ENCODE measurements around the gene FHDC1.

FHDC1 gene

DNA sequence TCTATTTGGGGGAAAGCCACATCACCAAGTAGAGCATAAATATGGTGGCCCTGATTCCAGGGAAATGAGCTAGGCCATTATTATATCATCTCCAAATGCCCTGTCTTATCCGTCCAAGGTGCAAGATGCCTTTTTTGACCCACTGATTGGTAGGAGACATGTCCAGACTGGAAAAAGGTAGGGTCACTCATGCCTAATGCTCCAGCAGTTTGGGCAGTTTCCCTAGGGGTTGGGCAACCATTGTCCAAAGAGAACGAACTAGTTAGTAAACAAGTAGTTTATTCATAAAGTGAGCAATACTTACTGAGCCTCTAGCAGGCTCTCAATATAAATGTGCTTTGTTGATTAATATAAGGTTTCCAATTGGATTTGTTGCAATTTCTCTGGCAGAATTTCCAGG is 6.2 kb downstream of the FHDC1 start:
- no peak overlapping the region for H3K27ac ChIP-seq (ENCODE audit: low read length, poor library complexity, severe bottlenecking)

DNA sequence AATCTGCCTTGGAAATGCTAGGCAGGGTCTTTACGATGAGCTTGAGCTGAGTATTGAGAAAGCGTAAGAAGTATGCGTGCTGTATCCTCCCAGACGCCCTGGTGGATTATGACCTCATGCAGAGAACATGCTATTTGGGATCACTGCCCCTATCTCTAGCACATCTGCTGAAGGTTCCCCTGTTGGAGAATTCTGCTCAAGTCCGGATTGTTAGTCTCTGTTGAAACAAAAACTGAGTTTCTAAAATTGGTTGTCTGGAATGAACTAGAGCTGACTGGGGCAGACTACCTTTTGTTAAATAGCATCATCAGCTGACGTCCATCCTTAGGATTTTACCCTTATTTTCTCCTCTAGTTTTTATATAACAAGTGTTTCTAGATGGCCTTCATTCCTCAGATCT is 7.5 kb downstream of the FHDC1 start:
- Histone ChIP-seq H3K4me2 (ENCODE audit: low read length, poor library complexity, severe bottlenecking) (no peak overlapping the region), H3K27me3 (ENCODE audit: control insufficient read depth in 1 of 2, insufficient read depth in 1 of 2, low read length in 2 of 2) (peaks cover 0 to 23% of the 10 kb centered on the region in 2 experiments), H2BK120ac (ENCODE audit: low read depth, low read length) (no peak overlapping the region), H3K9ac (ENCODE audit: low read length) (peak overlapping the region; percentile 76), H3K36me3 (ENCODE audit: control insufficient read depth in 1 of 2, insufficient read depth in 2 of 2, low read depth in 1 of 2, low read length in 2 of 2) (peaks cover 0 to 7% of the 10 kb centered on the region in 2 experiments), H2BK5ac (ENCODE audit: low read depth, low read length, poor library complexity, severe bottlenecking) (no peak overlapping the region), H3K79me1 (replicated peaks; ENCODE audit: low read length, poor library complexity, severe bottlenecking) (peaks cover 22% of the 10 kb centered on the region), H2BK12ac (ENCODE audit: low read length in 2 of 2) (no peak overlapping the region), H3K14ac (ENCODE audit: low read length in 2 of 2) (no peak overlapping the region), H3K23ac (ENCODE audit: low read length in 2 of 2) (no peak overlapping the region), H3K4ac (ENCODE audit: low read depth in 1 of 2, low read length in 2 of 2) (no peak overlapping the region), H2AK5ac (ENCODE audit: low read length, severe bottlenecking) (no peak overlapping the region), H4K8ac (ENCODE audit: low read length) (no peak overlapping the region), H3K4me3 (ENCODE audit: insufficient read depth in 1 of 2, low read depth in 1 of 2, low read length in 2 of 2) (no peak overlapping the region), H4K91ac (ENCODE audit: low read length) (no peak overlapping the region), H3K18ac (ENCODE audit: low read depth in 1 of 2, low read length in 2 of 2) (no peak overlapping the region), H3K4me1 (ENCODE audit: control insufficient read depth, insufficient read depth, low read depth, low read length) (peaks cover 12% of the 10 kb centered on the region), H3K27ac (ENCODE audit: low read length, poor library complexity, severe bottlenecking) (peak overlapping the region; percentile 30), H3K9me3 (ENCODE audit: control insufficient read depth, low read length) (no peaks in the 10 kb centered on the region), H2AFZ (ENCODE audit: low read depth, low read length) (no peak overlapping the region), H2BK15ac (ENCODE audit: low read depth, poor library complexity, severe bottlenecking) (no peak overlapping the region)
- WGBS, result 47% methylated on average over 6 of the region's 6 CpGs
- peak; percentile 60 for DNase-seq

More for the DNA sequence above, 6.2 kb downstream of the FHDC1 start:
- Histone ChIP-seq H4K8ac (ENCODE audit: low read length) (no peak overlapping the region), H2BK12ac (ENCODE audit: low read length in 2 of 2) (no peak overlapping the region), H3K14ac (ENCODE audit: low read length in 2 of 2) (no peak overlapping the region), H3K18ac (ENCODE audit: low read depth in 1 of 2, low read length in 2 of 2) (no peak overlapping the region), H3K36me3 (ENCODE audit: control insufficient read depth in 1 of 2, insufficient read depth in 2 of 2, low read depth in 1 of 2, low read length in 2 of 2) (peaks cover 0 to 7% of the 10 kb centered on the region in 2 experiments), H3K4me3 (ENCODE audit: insufficient read depth in 1 of 2, low read depth in 1 of 2, low read length in 2 of 2) (no peak overlapping the region), H4K91ac (ENCODE audit: low read length) (no peak overlapping the region), H3K23ac (ENCODE audit: low read length in 2 of 2) (no peak overlapping the region), H2AFZ (ENCODE audit: low read depth, low read length) (no peak overlapping the region), H2BK5ac (ENCODE audit: low read depth, low read length, poor library complexity, severe bottlenecking) (no peak overlapping the region), H3K9me3 (ENCODE audit: control insufficient read depth, low read length) (no peaks in the 10 kb centered on the region), H3K4me1 (ENCODE audit: control insufficient read depth, insufficient read depth, low read depth, low read length) (peaks cover 17% of the 10 kb centered on the region), H3K9ac (ENCODE audit: low read length) (no peak overlapping the region), H2BK15ac (ENCODE audit: low read depth, poor library complexity, severe bottlenecking) (no peak overlapping the region), H2BK120ac (ENCODE audit: low read depth, low read length) (no peak overlapping the region), H3K4ac (ENCODE audit: low read depth in 1 of 2, low read length in 2 of 2) (no peak overlapping the region), H2AK5ac (ENCODE audit: low read length, severe bottlenecking) (peak overlapping the region; percentile 5), H3K27me3 (ENCODE audit: control insufficient read depth in 1 of 2, insufficient read depth in 1 of 2, low read length in 2 of 2) (peaks cover 0 to 33% of the 10 kb centered on the region in 2 experiments), H3K79me1 (replicated peaks; ENCODE audit: low read length, poor library complexity, severe bottlenecking) (peaks cover 20% of the 10 kb centered on the region), H3K4me2 (ENCODE audit: low read length, poor library complexity, severe bottlenecking) (no peak overlapping the region)
- 100% methylated on average over 2 of the region's 2 CpGs for WGBS
- DNase-seq, result no peak

DNA sequence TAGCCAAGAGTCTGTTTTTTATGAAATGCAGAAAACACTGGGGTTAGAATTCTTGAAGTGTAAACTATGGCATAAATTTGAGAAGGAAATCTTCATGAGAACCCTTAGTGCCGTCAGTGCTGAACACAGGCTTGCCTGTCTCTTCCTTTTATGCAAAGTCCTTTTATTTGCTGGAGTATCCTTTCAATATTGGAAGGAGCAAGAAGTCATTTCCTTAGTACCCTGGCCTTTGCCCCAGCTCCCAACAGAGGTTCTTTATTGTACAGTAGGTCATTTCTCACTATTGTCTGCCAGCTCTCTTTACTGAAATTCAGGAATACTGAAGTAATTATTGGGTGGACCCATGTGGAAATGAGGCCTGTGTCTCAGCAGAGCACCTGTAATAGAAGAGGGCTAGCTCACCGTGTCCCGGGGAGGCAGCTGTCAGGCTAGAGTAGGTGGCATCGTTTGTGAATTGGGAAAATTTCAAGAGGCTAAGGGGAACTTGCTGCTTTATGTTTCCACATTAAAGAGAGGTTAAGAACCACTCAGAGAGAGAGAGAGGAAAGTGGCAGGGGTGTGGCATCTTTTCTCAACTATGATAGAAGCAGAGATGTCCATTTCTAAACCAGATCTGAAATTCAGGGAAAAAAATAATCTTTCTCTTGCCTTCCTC is 8.7 kb downstream of the FHDC1 start:
- Histone ChIP-seq H3K4me1 (ENCODE audit: control insufficient read depth, insufficient read depth, low read depth, low read length) (peaks cover 7% of the 10 kb centered on the region), H2BK12ac (ENCODE audit: low read length in 2 of 2) (no peak overlapping the region), H3K23ac (ENCODE audit: low read length in 2 of 2) (no peak overlapping the region), H3K4me2 (ENCODE audit: low read length, poor library complexity, severe bottlenecking) (no peak overlapping the region), H3K4me3 (ENCODE audit: insufficient read depth in 1 of 2, low read depth in 1 of 2, low read length in 2 of 2) (no peak overlapping the region), H3K18ac (ENCODE audit: low read depth in 1 of 2, low read length in 2 of 2) (no peak overlapping the region), H3K14ac (ENCODE audit: low read length in 2 of 2) (no peak overlapping the region), H2BK120ac (ENCODE audit: low read depth, low read length) (no peak overlapping the region), H2BK15ac (ENCODE audit: low read depth, poor library complexity, severe bottlenecking) (no peak overlapping the region), H3K36me3 (ENCODE audit: control insufficient read depth in 1 of 2, insufficient read depth in 2 of 2, low read depth in 1 of 2, low read length in 2 of 2) (peaks cover 0 to 10% of the 10 kb centered on the region in 2 experiments), H3K27me3 (ENCODE audit: control insufficient read depth in 1 of 2, insufficient read depth in 1 of 2, low read length in 2 of 2) (peaks cover 0 to 14% of the 10 kb centered on the region in 2 experiments), H4K8ac (ENCODE audit: low read length) (no peak overlapping the region), H3K4ac (ENCODE audit: low read depth in 1 of 2, low read length in 2 of 2) (no peak overlapping the region), H3K9ac (ENCODE audit: low read length) (peak overlapping the region; percentile 76), H4K91ac (ENCODE audit: low read length) (no peak overlapping the region), H2AFZ (ENCODE audit: low read depth, low read length) (no peak overlapping the region), H2BK5ac (ENCODE audit: low read depth, low read length, poor library complexity, severe bottlenecking) (no peak overlapping the region), H3K79me1 (replicated peaks; ENCODE audit: low read length, poor library complexity, severe bottlenecking) (peaks cover 25% of the 10 kb centered on the region), H3K9me3 (ENCODE audit: control insufficient read depth, low read length) (no peaks in the 10 kb centered on the region), H3K27ac (ENCODE audit: low read length, poor library complexity, severe bottlenecking) (no peak overlapping the region), H2AK5ac (ENCODE audit: low read length, severe bottlenecking) (peak overlapping the region; percentile 3)
- 69% methylated on average over 4 of the region's 4 CpGs for WGBS
- no peak for DNase-seq

GRCh38 chr4:152945639-152946038 is 9.5 kb downstream of the FHDC1 start:
- H3K14ac ChIP-seq (ENCODE audit: low read length in 2 of 2), result no peak overlapping the region
- peaks cover 11% of the 10 kb centered on the region for H3K4me1 ChIP-seq (ENCODE audit: control insufficient read depth, insufficient read depth, low read depth, low read length)
- no peak overlapping the region for H3K27ac ChIP-seq (ENCODE audit: low read length, poor library complexity, severe bottlenecking)
- H3K18ac ChIP-seq (ENCODE audit: low read depth in 1 of 2, low read length in 2 of 2), result no peak overlapping the region
- H3K4me2 ChIP-seq (ENCODE audit: low read length, poor library complexity, severe bottlenecking), result no peak overlapping the region
- peak overlapping the region in 1 of 2 experiments; percentile 84 for H3K23ac ChIP-seq (ENCODE audit: low read length in 2 of 2)
- no peak overlapping the region for H2BK12ac ChIP-seq (ENCODE audit: low read length in 2 of 2)
- peaks cover 0 to 16% of the 10 kb centered on the region in 2 experiments for H3K36me3 ChIP-seq (ENCODE audit: control insufficient read depth in 1 of 2, insufficient read depth in 2 of 2, low read depth in 1 of 2, low read length in 2 of 2)
- H2AFZ ChIP-seq (ENCODE audit: low read depth, low read length), result no peak overlapping the region
- peaks cover 0 to 12% of the 10 kb centered on the region in 2 experiments for H3K27me3 ChIP-seq (ENCODE audit: control insufficient read depth in 1 of 2, insufficient read depth in 1 of 2, low read length in 2 of 2)
- no peak for DNase-seq
- H3K4me3 ChIP-seq (ENCODE audit: insufficient read depth in 1 of 2, low read depth in 1 of 2, low read length in 2 of 2), result no peak overlapping the region
- H2BK15ac ChIP-seq (ENCODE audit: low read depth, poor library complexity, severe bottlenecking), result no peak overlapping the region
- peaks cover 30% of the 10 kb centered on the region for H3K79me1 ChIP-seq (replicated peaks; ENCODE audit: low read length, poor library complexity, severe bottlenecking)
- H2AK5ac ChIP-seq (ENCODE audit: low read length, severe bottlenecking), result no peak overlapping the region
- H2BK5ac ChIP-seq (ENCODE audit: low read depth, low read length, poor library complexity, severe bottlenecking), result no peak overlapping the region
- H3K4ac ChIP-seq (ENCODE audit: low read depth in 1 of 2, low read length in 2 of 2), result no peak overlapping the region
- no peak overlapping the region for H4K91ac ChIP-seq (ENCODE audit: low read length)
- WGBS, result 93% methylated on average over 8 of the region's 9 CpGs
- H3K9me3 ChIP-seq (ENCODE audit: control insufficient read depth, low read length), result no peaks in the 10 kb centered on the region
- H3K9ac ChIP-seq (ENCODE audit: low read length), result no peak overlapping the region
- no peak overlapping the region for H2BK120ac ChIP-seq (ENCODE audit: low read depth, low read length)
- no peak overlapping the region for H4K8ac ChIP-seq (ENCODE audit: low read length)
